GM18909 (cell line): ENCODE results near the gene CHCHD4.
"Not testable (repeated sequence)": the region's sequence is repeated elsewhere in the genome, so short reads cannot be mapped to it uniquely, and the experiment has no call there.

Experiments
- ATAC-seq: cut with Tn5 transposase; IDR thresholded peaks from one replicate; pipeline ENCODE4 v1.9.1; 2021; ENCODE audit warnings: mild to moderate bottlenecking; ENCODE audit not compliant: unreplicated experiment, poor library complexity

CHCHD4 gene

GRCh38 chr3:14082108-14082657, 42.5 kb downstream of the CHCHD4 start:
- no peak for ATAC-seq

GRCh38 chr3:14077310-14077709, 47.4 kb downstream of the CHCHD4 start:
- ATAC-seq = no peak

GRCh38 chr3:14075233-14075632, 49.4 kb downstream of the CHCHD4 start:
- ATAC-seq = not testable (repeated sequence)

- no peak for ATAC-seq
Observed at GRCh38 chr3:14064910-14065309, 59.8 kb downstream of the CHCHD4 start.

- ATAC-seq = no peak
Observed at GRCh38 chr3:14063152-14063551, 61.5 kb downstream of the CHCHD4 start.
